ENCODE data around the gene PROK1.

- TF ChIP-seq CTCF (IDR thresholded peaks at IDR 0.05 in 4 of 5, conservative IDR thresholded peaks at IDR 0.05 in 1 of 5) (no peak), POLR2A (IDR thresholded peaks at IDR 0.05) (no peak)
Measured at GRCh38 chr1:110472546-110472945, 21.6 kb downstream of the PROK1 start.

Measured in gastrocnemius medialis (tissue), 4 donors.